Suppressor macrophage treated with lipopolysaccharide for 1 hour (primary cell): ENCODE results near the gene GBE1.

ENCODE experiments used
- DNase-seq, 3 donors: peaks; one replicate each; pipeline ENCODE4 v3.0.0-alpha.2; 2020 to 2022

Gene GBE1

GRCh38 chr3:81695302-81695701, 66.1 kb downstream of the GBE1 start:
- no peak for DNase-seq

- DNase-seq = no peak
Observed at GRCh38 chr3:81694662-81695061, 66.8 kb downstream of the GBE1 start.

DNA sequence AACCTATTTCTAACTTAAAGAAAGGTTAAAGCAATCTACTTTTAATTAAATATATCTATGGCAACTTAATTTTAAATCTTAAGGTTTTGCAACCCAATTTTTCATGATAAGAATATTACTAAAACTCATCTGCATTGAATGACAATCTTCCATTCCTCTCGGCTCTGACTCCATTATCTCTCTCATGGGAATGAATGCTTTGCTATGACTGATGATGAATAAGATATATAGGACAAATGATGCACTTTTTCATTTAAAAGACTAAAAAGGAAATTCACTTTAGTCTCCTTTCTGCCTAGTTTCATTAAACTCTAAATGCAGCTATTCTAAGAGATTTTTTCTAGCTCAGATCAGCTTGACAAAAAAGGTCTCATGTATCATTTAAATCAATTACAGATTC, 68.7 kb downstream of the GBE1 start:
- no peak for DNase-seq

- no peak for DNase-seq
Observed at GRCh38 chr3:81689617-81690016, 71.8 kb downstream of the GBE1 start.

DNA sequence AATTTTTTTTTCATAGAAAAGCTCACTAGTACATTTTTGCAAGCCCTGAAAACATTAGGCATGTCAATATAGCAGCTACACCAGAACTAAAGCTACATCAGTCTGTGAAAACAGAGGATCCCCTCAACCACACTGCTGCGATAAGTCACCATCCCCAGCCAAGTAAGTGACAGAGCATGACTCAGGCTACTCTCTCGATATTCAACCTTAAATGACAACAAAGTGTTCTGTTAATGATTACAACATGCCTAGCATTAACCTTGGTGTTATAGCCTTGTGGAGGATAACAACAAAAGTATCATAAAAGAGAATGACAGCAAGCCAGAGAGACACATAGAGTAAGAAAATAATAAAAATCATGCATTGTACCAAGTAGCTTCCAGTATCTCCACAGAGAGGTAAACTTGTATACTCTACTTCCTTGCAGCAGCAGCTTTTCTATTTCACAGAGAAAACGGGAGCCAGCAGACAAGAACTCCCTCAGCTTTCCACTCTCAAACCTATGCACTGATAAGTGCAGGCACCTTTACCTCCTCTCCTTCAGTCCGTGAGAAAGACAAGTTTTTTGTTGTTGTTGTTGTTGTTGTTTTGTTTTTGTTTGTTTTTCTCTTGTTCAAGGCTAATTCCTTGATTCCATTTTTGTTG, 76.6 kb downstream of the GBE1 start:
- DNase-seq = peak in 1 of 3 donors; percentile 7

GRCh38 chr3:81676706-81677456, 84.6 kb downstream of the GBE1 start:
- no peak for DNase-seq

- no peak for DNase-seq
Observed at GRCh38 chr3:81674690-81675089, 86.8 kb downstream of the GBE1 start.

DNA sequence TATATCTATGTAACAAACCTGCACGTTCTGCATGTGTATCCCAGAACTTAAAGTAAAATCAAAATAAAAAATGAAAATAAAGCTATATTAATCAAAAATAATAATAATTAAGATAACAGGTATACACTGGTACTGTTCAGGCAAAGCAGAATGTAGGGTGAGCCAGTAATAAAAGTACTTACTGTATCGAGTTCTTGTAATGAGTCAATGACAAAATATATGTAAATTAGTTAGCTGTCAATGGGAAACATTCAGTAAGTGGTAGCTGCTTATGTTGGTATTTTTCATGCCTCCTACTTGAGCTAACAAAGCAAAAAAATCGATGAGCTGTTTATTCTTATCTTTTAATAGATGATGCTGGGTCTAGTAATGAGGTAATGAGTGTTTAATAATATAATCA, 93.2 kb downstream of the GBE1 start:
- no peak for DNase-seq

- DNase-seq = peak; percentile 18 to 47 (median 28)
Observed at GRCh38 chr3:81666502-81667121, 94.8 kb downstream of the GBE1 start.

DNA sequence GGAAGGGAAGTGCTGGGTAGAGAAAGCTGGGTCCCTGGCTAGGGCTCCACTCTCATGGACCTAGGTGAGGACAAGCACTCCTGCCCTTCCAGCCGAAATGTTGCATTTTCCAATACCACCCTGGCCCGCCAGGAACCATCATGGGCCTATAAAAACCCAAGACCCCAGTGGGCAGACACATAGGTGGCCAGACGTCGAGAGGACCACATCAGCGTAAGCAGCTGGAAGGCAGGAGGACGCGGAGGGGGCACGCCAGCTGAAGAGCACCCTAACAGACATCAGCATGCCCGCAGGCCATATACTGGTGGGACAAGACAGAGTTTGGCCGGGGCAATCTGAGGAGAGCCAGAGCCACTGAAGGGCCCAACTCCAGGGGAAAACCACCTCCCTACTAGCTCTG, 98.3 kb downstream of the GBE1 start:
- DNase-seq = no peak

- DNase-seq = no peak
Observed at GRCh38 chr3:81660036-81660435, 101.4 kb downstream of the GBE1 start.

- no peak for DNase-seq
Observed at GRCh38 chr3:81658322-81658997, 103.0 kb downstream of the GBE1 start.

- no peak for DNase-seq
Observed at GRCh38 chr3:81651139-81651538, 110.3 kb downstream of the GBE1 start.

GRCh38 chr3:81650187-81650586, 111.3 kb downstream of the GBE1 start:
- no peak for DNase-seq

GRCh38 chr3:81645248-81645647, 116.2 kb downstream of the GBE1 start:
- DNase-seq = no peak

- DNase-seq = peak in 1 of 3 donors; percentile 7
Observed at GRCh38 chr3:81643721-81644120, 117.7 kb downstream of the GBE1 start.

GRCh38 chr3:81638480-81638879, 123.0 kb downstream of the GBE1 start:
- DNase-seq = no peak

DNA sequence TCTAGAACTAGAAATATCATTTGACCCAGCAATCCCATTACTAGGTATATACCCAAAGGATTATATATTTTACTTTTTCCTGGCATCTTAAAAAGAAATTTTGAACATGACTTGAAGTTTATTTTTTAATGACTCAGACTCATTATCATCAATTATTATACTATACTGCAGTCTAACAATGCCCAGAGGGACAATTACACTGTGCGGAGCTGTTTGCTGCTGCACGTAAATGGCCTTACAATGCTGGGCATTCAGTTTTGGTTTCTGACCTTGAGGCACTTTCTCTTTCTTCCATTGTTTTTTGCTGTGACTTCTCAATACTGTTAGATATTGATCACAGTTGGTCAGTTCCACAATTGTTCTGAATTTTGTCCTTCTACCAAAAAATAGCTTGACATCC, 128.8 kb downstream of the GBE1 start:
- DNase-seq = no peak

DNA sequence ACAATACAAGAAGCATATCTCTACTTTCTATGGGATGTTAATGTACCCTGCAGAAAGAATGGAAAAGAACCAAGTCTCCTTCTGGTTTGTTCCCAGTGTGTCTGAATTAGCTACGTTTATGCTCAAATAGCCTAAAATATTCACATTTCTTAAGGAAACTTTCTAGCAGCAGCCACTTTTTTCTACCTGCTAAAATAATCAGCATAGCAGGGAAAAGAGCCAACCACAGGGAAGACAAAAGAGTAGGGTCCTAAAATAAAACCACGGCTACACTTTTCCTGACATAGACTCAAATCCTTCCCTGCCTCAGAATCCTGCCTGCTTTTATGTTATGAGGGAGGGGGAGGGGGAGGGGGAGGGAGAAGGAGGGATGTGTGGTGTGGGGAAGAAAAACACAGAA, 136.7 kb downstream of the GBE1 start:
- no peak for DNase-seq

DNA sequence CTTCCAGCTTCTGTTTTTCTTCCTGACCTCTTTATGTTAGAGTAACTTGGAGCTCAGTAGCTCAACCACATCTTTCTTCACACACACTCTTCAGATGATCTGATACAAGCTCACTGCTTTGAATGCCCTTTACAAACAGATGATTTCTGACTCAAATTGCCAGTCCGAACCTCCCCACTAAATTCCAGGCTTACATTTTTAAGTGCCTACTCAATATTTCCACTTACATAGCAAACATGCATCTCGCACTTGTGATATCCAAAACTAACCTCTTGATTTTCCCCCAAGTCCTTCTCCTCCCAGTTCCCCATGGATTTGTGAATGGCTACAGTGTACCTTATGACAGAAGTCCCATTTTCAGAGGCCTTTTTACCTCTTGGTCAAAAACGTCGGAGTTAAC, 139.1 kb downstream of the GBE1 start:
- DNase-seq = no peak

- DNase-seq = no peak
Observed at GRCh38 chr3:81621277-81621676, 140.2 kb downstream of the GBE1 start.

DNA sequence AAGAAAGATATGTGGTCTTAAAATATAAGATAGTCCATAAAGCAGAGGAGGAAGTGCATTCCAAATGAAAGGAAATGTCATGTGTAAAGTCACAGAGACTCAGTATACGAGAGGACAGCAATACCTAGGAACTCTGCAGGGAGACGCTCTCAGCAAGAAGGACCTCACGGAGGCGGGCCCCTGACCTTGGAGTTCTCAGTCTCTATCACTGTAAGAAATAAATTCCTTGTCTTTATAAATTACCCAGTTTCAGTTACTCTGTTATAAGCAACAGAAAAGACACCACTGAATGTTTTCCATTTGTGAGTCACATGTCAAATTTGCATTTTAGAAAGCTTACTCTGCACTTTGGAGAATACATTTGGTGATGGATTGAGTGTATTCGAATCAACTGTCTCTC, 140.6 kb downstream of the GBE1 start:
- no peak for DNase-seq

GRCh38 chr3:81612768-81613167, 148.7 kb downstream of the GBE1 start:
- no peak for DNase-seq

GRCh38 chr3:81602781-81603180, 158.7 kb downstream of the GBE1 start:
- no peak for DNase-seq
